Measurements from ENCODE around the gene UBE2R2.

UBE2R2 gene

GRCh38 chr9:33908114-33908513, 91.2 kb downstream of the UBE2R2 start:
- Mint-ChIP-seq H3K4me3 (no peak overlapping the region), H3K4me1 (ENCODE audit: low read depth) (peaks cover 17% of the 10 kb centered on the region), H3K27me3 (ENCODE audit: low read depth) (no peaks in the 10 kb centered on the region), H3K9me3 (no peaks in the 10 kb centered on the region), H3K27ac (no peak overlapping the region), H3K36me3 (ENCODE audit: low read depth) (peaks cover 18% of the 10 kb centered on the region)

- H3K9me3 Mint-ChIP-seq, result no peaks in the 10 kb centered on the region
- no peak overlapping the region for H3K4me3 Mint-ChIP-seq
- no peak overlapping the region for H3K27ac Mint-ChIP-seq
- H3K27me3 Mint-ChIP-seq (ENCODE audit: low read depth), result no peaks in the 10 kb centered on the region
- H3K4me1 Mint-ChIP-seq (ENCODE audit: low read depth), result peaks cover 12% of the 10 kb centered on the region
- peaks cover 14% of the 10 kb centered on the region for H3K36me3 Mint-ChIP-seq (ENCODE audit: low read depth)
These were observed 91.8 kb downstream of the UBE2R2 start for GRCh38 chr9:33908749-33909148.

GRCh38 chr9:33913541-33913940, 96.6 kb downstream of the UBE2R2 start:
- H3K9me3 Mint-ChIP-seq, result no peaks in the 10 kb centered on the region
- H3K4me1 Mint-ChIP-seq (ENCODE audit: low read depth), result no peaks in the 10 kb centered on the region
- H3K4me3 Mint-ChIP-seq, result no peak overlapping the region
- H3K27ac Mint-ChIP-seq, result no peak overlapping the region
- no peaks in the 10 kb centered on the region for H3K27me3 Mint-ChIP-seq (ENCODE audit: low read depth)
- H3K36me3 Mint-ChIP-seq (ENCODE audit: low read depth), result peaks cover 22% of the 10 kb centered on the region

GRCh38 chr9:33914887-33915628, 98.1 kb downstream of the UBE2R2 start:
- peaks cover 31% of the 10 kb centered on the region for H3K36me3 Mint-ChIP-seq (ENCODE audit: low read depth)
- H3K4me3 Mint-ChIP-seq, result no peak overlapping the region

GRCh38 chr9:33917036-33917435, 100.1 kb downstream of the UBE2R2 start:
- no peak overlapping the region for H3K27ac Mint-ChIP-seq
- no peaks in the 10 kb centered on the region for H3K27me3 Mint-ChIP-seq (ENCODE audit: low read depth)
- no peaks in the 10 kb centered on the region for H3K9me3 Mint-ChIP-seq
- H3K36me3 Mint-ChIP-seq (ENCODE audit: low read depth), result peaks cover 40% of the 10 kb centered on the region
- no peak overlapping the region for H3K4me3 Mint-ChIP-seq
- no peaks in the 10 kb centered on the region for H3K4me1 Mint-ChIP-seq (ENCODE audit: low read depth)

More at GRCh38 chr9:33914887-33915628, 98.1 kb downstream of the UBE2R2 start:
- no peaks in the 10 kb centered on the region for H3K27me3 Mint-ChIP-seq (ENCODE audit: low read depth)
- no peaks in the 10 kb centered on the region for H3K4me1 Mint-ChIP-seq (ENCODE audit: low read depth)
- no peak overlapping the region for H3K27ac Mint-ChIP-seq
- no peaks in the 10 kb centered on the region for H3K9me3 Mint-ChIP-seq

GRCh38 chr9:33919276-33919897, 102.4 kb downstream of the UBE2R2 start:
- H3K27ac Mint-ChIP-seq, result no peak overlapping the region
- no peaks in the 10 kb centered on the region for H3K4me1 Mint-ChIP-seq (ENCODE audit: low read depth)
- H3K9me3 Mint-ChIP-seq, result no peaks in the 10 kb centered on the region
- H3K36me3 Mint-ChIP-seq (ENCODE audit: low read depth), result peaks cover 42% of the 10 kb centered on the region
- H3K4me3 Mint-ChIP-seq, result no peak overlapping the region
- H3K27me3 Mint-ChIP-seq (ENCODE audit: low read depth), result no peaks in the 10 kb centered on the region

- H3K9me3 Mint-ChIP-seq, result no peaks in the 10 kb centered on the region
- H3K27me3 Mint-ChIP-seq (ENCODE audit: low read depth), result no peaks in the 10 kb centered on the region
- no peaks in the 10 kb centered on the region for H3K4me1 Mint-ChIP-seq (ENCODE audit: low read depth)
- H3K4me3 Mint-ChIP-seq, result no peak overlapping the region
- peaks cover 40% of the 10 kb centered on the region for H3K36me3 Mint-ChIP-seq (ENCODE audit: low read depth)
- no peak overlapping the region for H3K27ac Mint-ChIP-seq
These were observed 105.3 kb downstream of the UBE2R2 start for GRCh38 chr9:33921967-33922895.

- peaks cover 39% of the 10 kb centered on the region for H3K36me3 Mint-ChIP-seq (ENCODE audit: low read depth)
- H3K27ac Mint-ChIP-seq, result no peak overlapping the region
- H3K4me1 Mint-ChIP-seq (ENCODE audit: low read depth), result no peaks in the 10 kb centered on the region
- no peaks in the 10 kb centered on the region for H3K9me3 Mint-ChIP-seq
- H3K27me3 Mint-ChIP-seq (ENCODE audit: low read depth), result no peaks in the 10 kb centered on the region
- no peak overlapping the region for H3K4me3 Mint-ChIP-seq
These were observed 106.1 kb downstream of the UBE2R2 start for GRCh38 chr9:33923079-33923478.

- Mint-ChIP-seq H3K27ac (no peak overlapping the region), H3K9me3 (no peaks in the 10 kb centered on the region), H3K4me3 (no peak overlapping the region), H3K4me1 (ENCODE audit: low read depth) (no peaks in the 10 kb centered on the region), H3K36me3 (ENCODE audit: low read depth) (peaks cover 32% of the 10 kb centered on the region), H3K27me3 (ENCODE audit: low read depth) (no peaks in the 10 kb centered on the region)
These were observed 107.2 kb downstream of the UBE2R2 start for GRCh38 chr9:33923998-33924701.

- no peaks in the 10 kb centered on the region for H3K27me3 Mint-ChIP-seq (ENCODE audit: low read depth)
- H3K36me3 Mint-ChIP-seq (ENCODE audit: low read depth), result peaks cover 32% of the 10 kb centered on the region
- H3K4me3 Mint-ChIP-seq, result no peak overlapping the region
- no peaks in the 10 kb centered on the region for H3K4me1 Mint-ChIP-seq (ENCODE audit: low read depth)
- H3K27ac Mint-ChIP-seq, result peak overlapping the region; percentile 11
- H3K9me3 Mint-ChIP-seq, result no peaks in the 10 kb centered on the region
These were observed 108.2 kb downstream of the UBE2R2 start for GRCh38 chr9:33924978-33925797.

- no peak overlapping the region for H3K4me3 Mint-ChIP-seq
- no peak overlapping the region for H3K27ac Mint-ChIP-seq
- H3K27me3 Mint-ChIP-seq (ENCODE audit: low read depth), result no peaks in the 10 kb centered on the region
- H3K36me3 Mint-ChIP-seq (ENCODE audit: low read depth), result peaks cover 35% of the 10 kb centered on the region
- no peaks in the 10 kb centered on the region for H3K9me3 Mint-ChIP-seq
- H3K4me1 Mint-ChIP-seq (ENCODE audit: low read depth), result no peaks in the 10 kb centered on the region
These were observed 110.0 kb downstream of the UBE2R2 start for GRCh38 chr9:33926746-33927485.

- H3K36me3 Mint-ChIP-seq (ENCODE audit: low read depth), result peaks cover 37% of the 10 kb centered on the region
- no peaks in the 10 kb centered on the region for H3K27me3 Mint-ChIP-seq (ENCODE audit: low read depth)
- no peak overlapping the region for H3K4me3 Mint-ChIP-seq
- H3K9me3 Mint-ChIP-seq, result no peaks in the 10 kb centered on the region
- no peak overlapping the region for H3K27ac Mint-ChIP-seq
- no peaks in the 10 kb centered on the region for H3K4me1 Mint-ChIP-seq (ENCODE audit: low read depth)
These were observed 110.7 kb downstream of the UBE2R2 start for GRCh38 chr9:33927694-33928093.

- no peak overlapping the region for H3K27ac Mint-ChIP-seq
These were observed 114.4 kb downstream of the UBE2R2 start for GRCh38 chr9:33931326-33931725.

More at GRCh38 chr9:33931326-33931725, 114.4 kb downstream of the UBE2R2 start:
- Mint-ChIP-seq H3K4me3 (no peak overlapping the region), H3K9me3 (no peaks in the 10 kb centered on the region), H3K4me1 (ENCODE audit: low read depth) (no peaks in the 10 kb centered on the region), H3K36me3 (ENCODE audit: low read depth) (peaks cover 42% of the 10 kb centered on the region), H3K27me3 (ENCODE audit: low read depth) (no peaks in the 10 kb centered on the region)

Measured in T-helper 1 cell treated with Interleukin-12 subunit alpha and Interleukin-12 subunit beta and Interleukin-4 antibody, amounts not matched to agents 30 μg/mL and 1 μg/mL, for 36 hours (primary cell).